Smooth muscle cell of the umbilical artery (primary cell): ENCODE results near the gene TIMM21. TPM values are rescaled to one million over a fixed set of nuclear protein-coding genes. Genes with fewer than 3 reads are reported as not detected.

Source experiments
- total RNA-seq: library from RNA; depleted of rRNA; stranded (reverse); fragments of >200 nt; gene quantifications from 2 replicates; pipeline ENCODE4 v1.2.3, GENCODE V29; 2014

The TIMM21 gene
- total RNA-seq: 29.7 and 37.6 TPM in 2 replicates

DNA sequence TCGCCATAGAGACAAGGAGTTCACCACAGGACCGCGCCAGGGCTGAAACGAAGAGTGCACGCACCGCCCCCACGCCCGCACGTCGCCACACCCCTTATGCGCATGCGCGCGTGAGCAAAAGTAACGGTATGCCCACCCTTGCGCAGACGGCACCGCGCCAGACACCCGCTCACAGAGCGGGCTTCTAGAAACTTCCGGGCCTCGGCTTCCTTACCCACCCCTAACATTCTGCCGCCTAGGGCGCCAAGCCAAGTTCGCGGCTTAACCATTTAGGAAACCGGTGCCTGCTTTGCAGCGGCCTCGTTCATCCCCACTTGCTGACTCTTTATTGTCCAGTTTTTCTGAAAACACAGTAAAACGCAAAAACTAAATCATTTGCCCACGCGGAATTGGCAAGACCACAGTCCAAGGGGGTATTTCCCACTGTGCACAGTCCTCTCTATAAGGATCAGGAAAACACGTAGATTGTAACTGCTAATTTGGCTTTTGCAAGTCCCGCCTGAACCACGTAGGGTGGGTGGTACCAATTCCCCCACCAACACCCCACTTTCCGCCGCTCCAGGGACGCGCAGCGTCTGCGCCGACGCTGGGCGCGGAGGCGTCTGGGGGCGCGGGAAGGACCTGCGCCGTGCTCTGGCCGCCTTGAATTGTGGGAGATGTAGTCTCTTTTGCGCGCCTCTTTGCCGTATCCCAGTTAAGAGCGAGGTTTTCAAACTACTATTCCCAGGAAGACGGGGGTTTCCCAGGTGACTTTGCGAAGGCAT is at the start of gene TIMM21, which contains the start of gene FBXO15:
Gene TIMM21, plus strand, starts transcription at position 745 of the 764 bp plus-strand sequence. CDS start 286 bp downstream, outside the sequence.
Gene FBXO15, minus strand, starts transcription at position 56 of the 764 bp plus-strand sequence. Its CDS starts 49 bp downstream, at position 7.

Other genes starting within 250 kb of the TIMM21 start
- 0.37 and 0.59 TPM in 2 replicates for gene FBXO15, start 689 bp upstream of the TIMM21 start, total RNA-seq
- 42.3 and 120 TPM in 2 replicates for gene CYB5A, start 143.4 kb downstream of the TIMM21 start, total RNA-seq
- gene C18orf63, start 167.3 kb downstream of the TIMM21 start, total RNA-seq: under 0.01 TPM in 1 of 2 replicates, not detected in the other